ENCODE results near the gene GABRD.

The GABRD gene

DNA sequence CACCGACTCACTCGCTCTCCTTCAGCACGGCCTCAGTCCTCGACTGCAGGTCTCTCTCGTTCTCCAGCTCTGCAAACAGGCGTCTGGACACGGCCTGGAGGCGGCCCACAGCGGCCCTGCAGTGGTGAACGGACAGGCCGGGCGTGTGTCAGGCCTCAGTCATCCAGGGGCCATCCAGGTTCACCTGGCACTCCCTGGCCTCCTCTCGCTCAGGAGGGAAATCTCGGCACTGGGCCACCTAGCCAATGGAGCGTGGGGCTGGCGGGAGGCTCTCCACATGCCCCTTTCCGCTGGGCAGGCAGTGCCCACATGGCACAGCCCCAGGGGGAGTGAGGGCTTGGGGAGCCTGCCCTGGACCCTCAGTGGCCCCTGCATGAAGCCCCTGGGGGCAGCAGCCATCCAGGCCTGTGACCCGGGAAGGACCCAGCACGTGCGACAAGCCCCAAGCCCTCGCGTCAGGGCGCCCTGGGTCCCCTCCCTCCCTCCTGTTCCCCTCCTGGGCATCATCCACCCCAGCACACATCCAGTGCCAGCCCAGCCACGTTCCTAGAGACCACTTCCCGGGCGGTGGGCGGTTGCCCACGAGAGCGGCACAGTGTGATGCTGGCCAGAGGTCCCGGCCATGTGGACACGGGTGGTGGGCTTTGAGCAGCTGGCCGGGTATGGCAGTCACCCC lies 33.6 kb upstream of the GABRD start:
- no peak for DNase-seq (ENCODE audit: low read depth)

- no peak for DNase-seq (ENCODE audit: low read depth)
Observed at GRCh38 chr1:1986451-1987141, 32.5 kb upstream of the GABRD start.

- DNase-seq (ENCODE audit: low read depth): no peak
Observed at GRCh38 chr1:1987142-1987510, 32.0 kb upstream of the GABRD start.

GRCh38 chr1:1988061-1988945 lies 30.8 kb upstream of the GABRD start:
- DNase-seq (ENCODE audit: low read depth): no peak

DNA sequence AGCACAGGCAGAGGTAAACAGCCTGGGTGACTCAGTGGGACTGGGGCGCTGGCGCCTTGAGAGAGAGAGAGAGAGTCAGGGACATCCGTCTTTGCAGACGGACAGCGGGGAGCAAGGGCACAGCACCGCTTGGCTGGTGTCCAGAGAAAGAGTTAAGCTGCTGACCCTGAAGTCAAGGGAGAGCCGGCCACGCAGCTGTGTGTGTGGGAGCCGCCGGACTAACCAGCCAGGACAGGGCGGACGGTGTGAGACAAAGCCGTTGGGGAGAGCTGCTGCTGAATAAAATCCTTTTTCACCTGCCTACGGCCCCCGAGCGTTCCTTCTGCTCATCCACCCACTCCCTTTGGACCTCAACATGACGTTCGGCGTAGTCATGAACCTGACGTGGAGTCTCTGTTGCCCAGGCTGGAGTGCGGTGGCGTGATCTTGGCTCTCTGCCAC lies 30.0 kb upstream of the GABRD start:
- DNase-seq (ENCODE audit: low read depth): no peak

- DNase-seq (ENCODE audit: low read depth): no peak
Observed at GRCh38 chr1:1989789-1990188, 29.4 kb upstream of the GABRD start.

GRCh38 chr1:1990222-1990621 lies 28.9 kb upstream of the GABRD start:
- DNase-seq (ENCODE audit: low read depth): no peak

DNA sequence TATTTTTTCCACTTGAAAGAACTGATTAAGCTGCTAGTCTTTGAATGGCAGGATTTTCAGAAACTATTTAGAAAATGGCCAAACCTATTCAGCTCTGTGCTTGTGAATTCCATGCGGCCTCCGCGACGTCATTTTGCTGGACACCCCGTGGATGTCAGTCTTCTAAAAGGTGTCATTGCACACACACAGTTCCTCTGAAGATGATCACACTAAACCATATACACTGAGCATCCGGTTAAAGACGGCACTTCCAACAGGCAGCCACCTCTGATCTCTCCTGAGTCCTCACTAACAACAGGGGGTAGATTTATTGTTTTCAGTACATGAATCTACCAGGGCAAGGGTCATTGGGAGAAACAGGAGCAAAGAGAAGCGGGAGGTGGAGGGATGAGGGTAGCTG lies 24.6 kb upstream of the GABRD start:
- no peak for DNase-seq (ENCODE audit: low read depth)

DNA sequence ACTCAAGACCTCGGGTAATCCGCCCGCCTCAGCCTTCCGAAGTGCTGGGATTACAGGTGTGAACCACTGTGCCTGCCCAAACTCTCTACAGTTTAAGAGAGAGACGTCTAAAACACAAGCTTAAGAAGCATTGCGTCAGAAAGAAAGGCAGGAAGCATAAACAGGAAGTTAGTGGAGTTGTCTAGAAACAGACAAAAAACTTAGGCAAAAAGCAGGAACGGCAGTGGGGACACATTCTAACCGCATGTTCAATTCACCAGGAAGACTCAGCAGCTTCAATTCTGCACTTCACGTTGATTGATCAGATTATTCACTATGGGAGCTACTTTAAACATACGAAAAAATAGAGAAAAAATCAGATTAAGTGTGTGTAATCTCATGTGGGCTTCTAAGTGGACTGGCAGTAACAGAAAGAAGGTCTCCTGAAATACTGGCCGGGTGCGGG lies 22.9 kb upstream of the GABRD start:
- DNase-seq (ENCODE audit: low read depth): no peak

GRCh38 chr1:1997576-1997975 lies 21.6 kb upstream of the GABRD start:
- DNase-seq (ENCODE audit: low read depth): no peak

- no peak for DNase-seq (ENCODE audit: low read depth)
Observed at GRCh38 chr1:2000432-2000831, 18.7 kb upstream of the GABRD start.

GRCh38 chr1:2000850-2001249 lies 18.3 kb upstream of the GABRD start:
- DNase-seq (ENCODE audit: low read depth): no peak

DNA sequence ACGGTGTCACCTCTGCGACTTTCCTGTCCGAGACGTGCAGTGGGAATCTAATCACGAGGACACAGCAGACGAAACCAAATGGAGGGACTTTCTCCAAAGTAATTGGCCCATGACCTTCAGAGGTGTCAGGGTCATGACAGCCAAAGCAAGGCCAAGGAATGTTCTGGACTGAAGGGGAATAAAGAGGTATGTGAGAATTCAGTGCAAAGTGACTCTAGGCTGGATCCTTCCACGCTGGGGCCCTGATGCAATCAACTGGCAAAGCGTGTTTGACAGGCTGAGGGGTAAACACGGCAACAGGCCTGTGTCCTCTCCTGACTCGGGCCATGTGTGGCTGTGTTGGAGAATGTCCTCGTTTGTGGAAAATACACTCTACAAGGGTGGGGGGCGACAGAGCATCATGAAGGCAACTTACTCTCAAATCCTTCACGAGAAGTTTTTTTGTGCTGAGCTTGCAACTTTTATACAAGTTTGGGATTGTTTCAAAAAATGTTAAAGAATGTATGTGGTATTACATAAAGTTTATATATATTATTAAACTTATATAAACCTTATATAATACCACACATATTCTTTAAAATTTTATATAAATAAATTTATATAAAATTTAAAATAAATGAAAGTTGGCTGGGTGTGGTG lies 17.3 kb upstream of the GABRD start:
- DNase-seq (ENCODE audit: low read depth): no peak

DNA sequence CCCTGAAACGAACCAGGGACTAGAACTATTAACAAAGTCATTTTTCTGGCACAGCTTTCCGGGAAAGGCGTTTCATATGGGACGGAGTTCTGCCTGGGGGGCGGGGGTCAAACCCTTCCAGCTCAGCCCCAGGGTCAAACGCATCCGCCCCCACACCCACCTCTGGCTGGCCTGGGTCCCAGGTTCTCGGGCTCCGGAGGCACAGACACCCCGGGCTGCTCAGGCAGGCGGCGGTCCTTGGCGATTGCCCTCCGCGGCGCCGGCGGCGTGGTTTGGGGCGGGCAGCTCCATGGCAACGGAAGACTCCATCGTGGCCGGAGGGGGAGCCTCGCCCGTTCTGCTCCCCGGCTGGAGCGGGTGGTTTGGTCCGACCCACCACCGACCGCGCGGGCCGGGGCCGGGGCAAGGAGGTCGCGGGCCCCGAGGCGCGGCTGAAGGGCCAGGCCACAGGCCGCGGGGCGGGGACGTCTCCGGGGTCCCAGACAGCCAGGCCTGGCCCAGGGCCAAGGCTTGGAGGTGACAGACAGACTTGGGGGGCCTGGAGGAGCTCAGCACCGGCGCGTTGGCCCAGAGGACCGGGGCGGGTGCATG lies 15.5 kb upstream of the GABRD start, which contains the start of gene CFAP74:
Gene CFAP74 (minus strand): TSS at position 246 of the 591 bp plus-strand sequence. CDS start 12,830 bp downstream, outside the sequence.
- peak; percentile 4 for DNase-seq (ENCODE audit: low read depth)

DNA sequence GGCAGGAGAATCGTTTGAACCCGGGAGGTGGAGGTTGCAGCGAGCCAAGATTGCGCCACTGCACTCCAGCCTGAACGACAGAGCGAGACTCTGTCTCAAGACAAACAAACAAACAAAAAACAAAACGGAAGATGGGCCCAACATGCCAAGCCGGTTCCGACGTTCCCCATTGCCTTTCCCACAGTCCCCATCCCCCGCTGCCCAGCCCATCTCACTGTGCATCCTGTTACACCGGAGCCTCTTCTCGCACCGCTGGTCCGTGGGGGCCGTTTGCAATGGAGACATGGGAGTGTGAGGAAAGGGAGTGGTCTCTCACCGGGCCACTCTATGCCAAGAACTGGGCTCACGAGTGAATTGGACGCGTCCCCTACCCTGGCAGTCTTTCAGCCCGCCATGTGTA lies 14.3 kb upstream of the GABRD start:
- no peak for DNase-seq (ENCODE audit: low read depth)

GRCh38 chr1:2009101-2010053 lies 9.8 kb upstream of the GABRD start:
- no peak for DNase-seq (ENCODE audit: low read depth)

GRCh38 chr1:2014181-2014580 lies 5.0 kb upstream of the GABRD start:
- no peak for DNase-seq (ENCODE audit: low read depth)

DNA sequence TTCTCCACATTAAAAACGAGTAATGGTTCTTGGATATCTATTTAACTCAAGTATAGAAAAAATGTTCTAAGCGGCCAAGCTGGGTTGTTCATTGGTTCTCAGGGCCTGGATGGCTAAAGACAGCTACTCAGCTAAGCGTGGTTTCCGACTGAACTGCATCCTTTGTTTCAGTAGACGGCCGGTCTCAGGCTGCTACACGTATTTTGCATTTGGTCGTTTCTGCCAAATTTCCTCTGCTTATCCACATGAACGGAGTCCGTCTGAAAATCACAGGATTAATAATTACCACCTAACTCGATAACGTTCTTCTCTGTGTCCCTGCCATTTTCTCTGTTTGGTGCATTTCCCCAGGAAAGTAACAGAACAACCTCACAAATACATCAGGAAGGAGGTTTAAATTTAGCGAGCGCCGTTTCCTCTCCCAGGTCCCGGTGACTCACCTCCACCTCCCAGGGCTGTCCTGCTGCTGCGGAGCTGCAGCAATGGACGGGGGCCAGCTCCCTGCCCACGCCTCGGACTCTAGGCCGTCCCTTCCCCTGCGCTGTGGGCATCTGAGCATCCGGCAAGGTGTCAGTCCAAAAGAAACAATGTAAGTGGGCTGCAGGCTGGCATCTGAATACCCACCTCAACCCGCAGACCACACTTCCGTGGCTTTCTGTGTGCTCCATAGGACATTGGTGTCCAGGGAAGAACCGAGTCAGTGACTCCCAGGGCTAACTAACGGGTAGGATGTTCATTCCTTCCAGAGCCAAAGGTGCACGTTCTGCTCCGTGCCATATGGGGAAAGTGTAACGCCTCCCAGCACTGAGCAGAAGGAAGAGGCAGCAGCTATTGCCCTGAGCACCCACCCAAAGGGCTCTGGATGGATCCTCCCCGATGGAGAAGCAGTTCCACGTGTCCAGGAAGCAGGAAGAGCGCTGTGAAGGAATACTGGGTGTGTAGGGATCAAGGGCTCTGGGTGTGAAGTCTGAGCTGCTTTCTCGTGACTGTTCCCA lies 4.1 kb upstream of the GABRD start:
- DNase-seq (ENCODE audit: low read depth): no peak

GRCh38 chr1:2016123-2016522 lies 3.0 kb upstream of the GABRD start:
- DNase-seq (ENCODE audit: low read depth): no peak

All from stimulated activated CD8-positive, alpha-beta memory T cell treated with anti-CD3 and anti-CD28 coated beads, Interleukin-7, amount 100 ng/mL, for 24 hours (primary cell).